IPS-11a (cell line): ENCODE data around the gene SLC5A10.

Experiments
- H3K4me3 ChIP-seq: one replicate; pipeline ENCODE4 v1.5.1; 2013; ENCODE audit warnings: low read depth, low read length, control low read depth

SLC5A10 gene

GRCh38 chr17:18981642-18982424 lies 29.9 kb downstream of the SLC5A10 start:
- no peak overlapping the region for H3K4me3 ChIP-seq

- H3K4me3 ChIP-seq = no peak overlapping the region
These were observed 32.5 kb downstream of the SLC5A10 start for GRCh38 chr17:18984273-18985114.

GRCh38 chr17:18985475-18985874 lies 33.5 kb downstream of the SLC5A10 start:
- no peak overlapping the region for H3K4me3 ChIP-seq

GRCh38 chr17:18986541-18987229 lies 34.7 kb downstream of the SLC5A10 start:
- no peak overlapping the region for H3K4me3 ChIP-seq

- no peak overlapping the region for H3K4me3 ChIP-seq
These were observed 35.3 kb downstream of the SLC5A10 start for GRCh38 chr17:18987230-18987610.

GRCh38 chr17:18987862-18988545 lies 36.0 kb downstream of the SLC5A10 start:
- H3K4me3 ChIP-seq = no peak overlapping the region

- H3K4me3 ChIP-seq = no peak overlapping the region
These were observed 36.7 kb downstream of the SLC5A10 start for GRCh38 chr17:18988546-18989173.

- H3K4me3 ChIP-seq = no peak overlapping the region
These were observed 38.4 kb downstream of the SLC5A10 start for GRCh38 chr17:18990331-18990730.

- H3K4me3 ChIP-seq = no peak overlapping the region
These were observed 39.8 kb downstream of the SLC5A10 start for GRCh38 chr17:18991531-18992315.

- no peak overlapping the region for H3K4me3 ChIP-seq
These were observed 40.6 kb downstream of the SLC5A10 start for GRCh38 chr17:18992454-18993130.

GRCh38 chr17:18993905-18994526 lies 42.1 kb downstream of the SLC5A10 start:
- no peak overlapping the region for H3K4me3 ChIP-seq

- H3K4me3 ChIP-seq = no peak overlapping the region
These were observed 42.7 kb downstream of the SLC5A10 start for GRCh38 chr17:18994631-18995030.

GRCh38 chr17:18995220-18995619 lies 43.3 kb downstream of the SLC5A10 start:
- no peak overlapping the region for H3K4me3 ChIP-seq

GRCh38 chr17:18996458-18996857 lies 44.5 kb downstream of the SLC5A10 start:
- H3K4me3 ChIP-seq = no peak overlapping the region

GRCh38 chr17:18997650-18998196 lies 45.8 kb downstream of the SLC5A10 start:
- H3K4me3 ChIP-seq = no peak overlapping the region

GRCh38 chr17:18999394-18999793 lies 47.4 kb downstream of the SLC5A10 start:
- no peak overlapping the region for H3K4me3 ChIP-seq

- H3K4me3 ChIP-seq = no peak overlapping the region
These were observed 47.9 kb downstream of the SLC5A10 start for GRCh38 chr17:18999911-19000310.

GRCh38 chr17:19000531-19001325 lies 48.8 kb downstream of the SLC5A10 start:
- no peak overlapping the region for H3K4me3 ChIP-seq
